Endothelial cell of umbilical vein (primary cell): Measurements from ENCODE around the gene ENO4.

Experiments
- FOS ChIP-seq: IDR thresholded peaks from 2 replicates; pipeline ENCODE4 v1.6.1; 2011; ENCODE audit warnings: mild to moderate bottlenecking, low read length, moderate library complexity, borderline replicate concordance; ENCODE audit not compliant: insufficient read depth
- POLR2A ChIP-seq: IDR thresholded peaks from 2 replicates; pipeline ENCODE4 v1.6.1; 2012; ENCODE audit warnings: low read depth, mild to moderate bottlenecking, control low read depth, low read length

DNA sequence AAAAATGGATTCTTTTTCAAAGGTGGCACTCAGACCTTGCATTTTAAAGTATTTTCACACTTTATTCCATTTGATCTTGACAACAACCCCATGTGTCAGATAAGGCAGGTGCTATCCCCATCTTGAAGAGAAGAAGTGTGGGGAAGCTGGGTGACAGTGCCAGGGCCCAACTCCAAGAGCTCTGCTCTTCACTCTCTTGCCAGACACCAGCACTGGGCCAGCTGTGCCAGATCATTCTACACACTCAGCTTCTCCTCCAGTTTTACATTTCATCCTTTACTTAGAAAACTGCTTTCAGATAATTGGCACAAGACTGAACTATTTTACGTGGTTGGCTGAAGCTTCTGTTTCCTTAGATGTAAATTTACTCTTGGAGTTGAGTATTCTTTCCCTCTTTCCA, 64.4 kb downstream of the ENO4 start:
- TF ChIP-seq POLR2A (no peak), FOS (no peak)
